CD4-positive, alpha-beta T cell treated with Interleukin-12 subunit alpha and Interleukin-12 subunit beta, for 1 hour (primary cell): ENCODE results near the gene ACSL1.
"Not testable (repeated sequence)": the region's sequence is repeated elsewhere in the genome, so short reads cannot be mapped to it uniquely, and the experiment has no call there.

Experiments
- DNase-seq: peaks from one replicate; pipeline ENCODE4 v3.0.0-alpha.2; 2020

The ACSL1 gene

GRCh38 chr4:184784628-184785257, 41.0 kb downstream of the ACSL1 start:
- DNase-seq: no peak

DNA sequence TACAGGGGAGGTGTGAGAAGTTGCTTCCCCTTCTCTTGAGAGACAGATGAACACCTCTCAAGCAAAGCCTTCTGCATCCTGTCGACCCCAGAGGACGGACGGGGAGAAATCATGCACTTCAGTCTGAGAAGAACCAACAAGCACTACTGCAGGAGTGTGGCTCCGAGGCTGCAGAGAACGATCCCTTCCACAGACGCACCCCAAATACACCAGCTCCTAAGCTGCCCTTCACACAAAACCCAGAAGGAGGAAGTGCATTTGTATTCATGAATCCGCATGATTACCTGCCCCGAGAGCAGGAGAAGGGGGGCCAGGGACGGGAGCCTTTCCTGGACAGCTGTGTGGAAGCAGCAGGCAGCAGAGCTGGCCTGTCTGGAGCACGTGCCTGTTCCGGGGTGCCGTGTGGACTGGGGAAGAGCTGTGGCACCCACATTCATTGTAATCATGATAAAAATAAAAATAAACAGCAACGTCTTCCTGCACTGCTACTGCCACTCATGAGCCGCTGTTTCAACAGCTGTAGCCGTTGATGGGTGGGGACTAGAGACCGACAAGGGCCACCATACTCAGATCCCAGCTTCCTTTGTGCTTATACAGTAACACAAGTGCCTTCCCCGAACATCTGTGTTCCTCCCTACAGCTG, 42.9 kb downstream of the ACSL1 start:
- no peak for DNase-seq

- not testable (repeated sequence) for DNase-seq
Observed at GRCh38 chr4:184779160-184779559, 46.6 kb downstream of the ACSL1 start.

GRCh38 chr4:184778325-184778724, 47.4 kb downstream of the ACSL1 start:
- no peak for DNase-seq

GRCh38 chr4:184776821-184777220, 48.9 kb downstream of the ACSL1 start:
- DNase-seq: no peak

DNA sequence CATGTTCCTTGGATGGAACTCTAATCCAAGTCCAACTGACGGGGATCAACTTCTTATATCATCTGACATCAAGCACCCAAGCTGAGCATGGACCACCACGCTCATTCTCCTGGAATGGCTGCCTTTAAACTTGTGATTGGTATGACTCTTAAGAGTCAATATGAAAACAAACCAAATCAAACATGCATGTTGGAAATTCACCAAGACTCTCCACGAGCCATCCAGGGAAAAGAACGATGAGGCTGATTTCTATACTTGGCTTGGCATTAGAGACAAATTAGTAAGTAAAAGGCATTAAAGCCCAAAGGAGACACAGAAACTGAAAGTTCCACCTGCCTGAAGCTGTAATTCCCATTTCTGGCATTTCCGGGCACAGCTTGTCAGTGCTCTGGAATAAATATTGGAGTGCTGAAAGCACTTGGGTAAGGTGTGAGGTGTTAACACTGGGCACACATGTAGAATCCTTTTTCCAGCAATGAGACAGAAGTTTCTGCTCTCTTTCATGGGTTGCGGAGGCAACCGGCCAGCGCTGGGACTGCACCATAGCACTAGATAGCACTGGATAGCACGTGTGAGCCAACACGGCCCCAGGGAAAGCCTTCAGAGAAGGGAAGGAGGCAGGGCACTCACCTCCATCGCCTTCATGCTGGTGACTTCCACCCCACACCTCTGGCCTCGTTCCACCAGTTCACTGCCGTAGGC, 49.8 kb downstream of the ACSL1 start:
- no peak for DNase-seq

GRCh38 chr4:184774152-184774551, 51.6 kb downstream of the ACSL1 start:
- DNase-seq: no peak

DNA sequence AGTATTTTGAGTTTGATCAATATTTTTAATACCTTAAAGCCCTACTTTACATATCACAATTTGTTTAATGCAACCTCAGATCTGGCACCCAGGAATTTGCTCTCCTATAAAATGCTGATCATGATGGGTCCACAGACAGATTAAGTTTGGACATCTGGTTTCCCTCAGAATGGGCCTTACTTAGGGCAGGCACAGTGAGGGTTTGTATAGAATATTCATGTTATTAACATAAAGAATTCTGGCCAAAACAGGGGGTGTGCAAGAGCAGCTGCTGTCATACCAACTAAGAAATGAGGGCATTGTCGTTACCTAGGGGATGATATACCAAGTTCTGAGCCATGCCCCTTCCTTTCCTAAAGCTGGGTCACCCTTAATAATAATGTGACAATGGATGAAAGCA, 54.4 kb downstream of the ACSL1 start:
- DNase-seq: no peak

DNA sequence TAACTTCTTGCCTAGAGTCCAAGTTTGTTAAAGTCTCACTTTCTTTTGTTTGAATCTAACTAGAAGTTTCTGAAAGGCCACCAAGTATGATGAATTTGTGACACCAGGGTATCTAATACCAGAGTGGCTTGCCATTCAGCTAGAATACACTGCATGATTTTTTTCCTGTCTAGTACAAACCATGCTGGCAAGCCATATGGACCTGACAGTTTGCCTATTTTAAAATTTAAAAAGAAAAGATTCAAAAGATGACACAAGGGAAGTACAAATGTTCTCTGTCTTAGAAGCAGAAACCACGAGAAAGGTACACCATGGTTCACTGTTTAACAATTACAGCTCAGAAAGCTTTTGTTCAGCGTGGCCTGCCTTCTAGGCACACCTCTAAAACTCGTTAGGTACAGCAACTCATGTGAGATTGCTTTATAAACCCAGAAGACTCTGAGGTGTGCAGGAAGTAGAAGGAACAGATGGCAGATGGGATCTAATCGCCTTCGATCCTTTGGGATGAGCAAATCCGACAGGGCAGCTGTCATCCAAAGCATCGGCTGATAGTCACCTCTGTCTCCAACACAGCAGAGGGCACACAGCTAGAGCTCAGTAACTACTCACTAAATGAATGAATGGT, 56.5 kb downstream of the ACSL1 start:
- DNase-seq: no peak

DNA sequence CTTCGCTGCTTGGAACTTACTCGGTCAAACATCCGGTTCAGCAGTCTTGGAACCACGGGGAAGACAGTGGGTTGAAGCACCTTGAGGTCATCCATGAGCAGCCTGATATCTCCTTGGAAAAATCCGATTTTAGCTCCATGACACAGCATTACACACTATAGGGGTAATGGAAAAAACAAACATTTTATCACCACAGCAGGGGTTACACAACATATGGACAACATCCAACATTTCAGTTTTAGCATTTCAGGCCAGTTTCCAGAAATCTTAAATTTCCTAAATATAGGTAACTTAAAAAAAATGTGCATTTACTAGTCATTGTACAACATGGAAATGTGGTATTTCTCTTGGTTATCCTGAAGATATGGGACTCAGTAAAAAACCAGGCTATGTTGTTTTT, 57.5 kb downstream of the ACSL1 start:
- no peak for DNase-seq

- no peak for DNase-seq
Observed at GRCh38 chr4:184766446-184766845, 59.3 kb downstream of the ACSL1 start.

GRCh38 chr4:184765473-184766340, 60.1 kb downstream of the ACSL1 start:
- no peak for DNase-seq

- no peak for DNase-seq
Observed at GRCh38 chr4:184764601-184765000, 61.2 kb downstream of the ACSL1 start.

DNA sequence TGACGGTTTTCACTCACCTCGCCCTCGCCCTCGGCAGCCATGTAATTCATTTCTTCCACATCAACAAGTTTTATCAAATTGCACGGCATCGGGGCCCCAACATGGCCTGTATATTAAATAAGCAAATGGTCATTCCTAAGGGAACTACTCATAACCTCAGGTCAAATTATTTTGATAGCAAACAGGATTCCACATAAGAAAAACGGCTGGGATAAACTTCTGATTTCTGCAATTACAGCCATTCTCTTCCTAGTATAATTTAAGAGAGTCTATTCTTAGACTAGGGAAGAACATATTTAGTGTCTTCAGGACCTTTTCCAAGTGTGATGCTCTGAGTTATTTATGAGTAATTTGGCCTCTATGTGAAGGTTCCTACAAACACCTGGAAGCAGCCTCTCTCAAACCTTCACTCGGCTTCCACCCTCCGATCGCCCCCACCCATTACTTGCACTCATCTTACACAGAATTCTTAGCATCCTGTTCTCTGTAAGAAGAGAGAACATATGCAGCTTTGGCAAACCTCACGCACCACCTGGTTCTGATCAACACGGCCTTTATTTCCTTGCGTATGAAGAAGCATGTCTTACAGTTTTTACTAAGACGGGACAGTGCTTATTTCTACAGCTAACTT, 62.5 kb downstream of the ACSL1 start:
- DNase-seq: no peak

DNA sequence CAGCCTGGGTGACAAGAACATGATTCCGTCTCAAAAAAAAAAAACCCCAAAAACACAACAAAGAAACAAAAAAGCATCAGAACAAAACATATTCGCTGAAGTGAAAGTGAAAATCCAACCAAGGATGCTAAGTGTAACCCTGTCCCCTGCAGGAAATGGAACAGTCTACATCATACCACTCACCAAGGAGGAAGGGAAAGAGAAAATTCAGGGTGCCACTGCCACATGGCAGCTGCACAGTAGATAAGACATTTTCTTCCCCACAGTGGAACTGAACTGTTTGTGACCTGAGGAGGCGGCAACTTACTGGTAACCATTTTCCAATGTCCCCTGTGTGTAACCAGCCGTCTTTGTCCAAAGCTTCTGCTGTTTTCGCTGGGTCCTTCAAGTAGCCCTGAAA, 63.7 kb downstream of the ACSL1 start:
- DNase-seq: peak; percentile 65

GRCh38 chr4:184760681-184761080, 65.1 kb downstream of the ACSL1 start:
- DNase-seq: no peak

GRCh38 chr4:184757810-184758209, 68.0 kb downstream of the ACSL1 start:
- no peak for DNase-seq

GRCh38 chr4:184756399-184756798, 69.4 kb downstream of the ACSL1 start:
- DNase-seq: no peak

DNA sequence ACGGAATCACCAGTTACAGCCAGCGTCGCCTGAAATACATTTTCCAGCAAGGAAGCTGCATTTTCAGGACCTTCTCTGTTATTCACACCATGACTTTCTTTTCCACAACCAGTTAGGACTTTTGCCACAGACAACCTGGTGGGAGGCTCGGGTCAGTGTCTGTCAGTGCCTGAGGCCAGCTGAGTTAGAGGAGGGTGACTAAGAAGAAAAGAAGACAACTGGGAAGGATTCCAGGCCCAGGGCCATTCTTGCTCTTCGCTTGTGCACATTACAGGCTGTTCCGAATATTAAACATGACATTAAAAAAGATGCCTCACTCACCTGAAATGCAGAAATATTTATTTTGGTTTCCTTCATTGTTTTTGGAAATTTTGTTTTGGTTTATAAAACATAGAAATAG, 70.5 kb downstream of the ACSL1 start:
- no peak for DNase-seq

DNA sequence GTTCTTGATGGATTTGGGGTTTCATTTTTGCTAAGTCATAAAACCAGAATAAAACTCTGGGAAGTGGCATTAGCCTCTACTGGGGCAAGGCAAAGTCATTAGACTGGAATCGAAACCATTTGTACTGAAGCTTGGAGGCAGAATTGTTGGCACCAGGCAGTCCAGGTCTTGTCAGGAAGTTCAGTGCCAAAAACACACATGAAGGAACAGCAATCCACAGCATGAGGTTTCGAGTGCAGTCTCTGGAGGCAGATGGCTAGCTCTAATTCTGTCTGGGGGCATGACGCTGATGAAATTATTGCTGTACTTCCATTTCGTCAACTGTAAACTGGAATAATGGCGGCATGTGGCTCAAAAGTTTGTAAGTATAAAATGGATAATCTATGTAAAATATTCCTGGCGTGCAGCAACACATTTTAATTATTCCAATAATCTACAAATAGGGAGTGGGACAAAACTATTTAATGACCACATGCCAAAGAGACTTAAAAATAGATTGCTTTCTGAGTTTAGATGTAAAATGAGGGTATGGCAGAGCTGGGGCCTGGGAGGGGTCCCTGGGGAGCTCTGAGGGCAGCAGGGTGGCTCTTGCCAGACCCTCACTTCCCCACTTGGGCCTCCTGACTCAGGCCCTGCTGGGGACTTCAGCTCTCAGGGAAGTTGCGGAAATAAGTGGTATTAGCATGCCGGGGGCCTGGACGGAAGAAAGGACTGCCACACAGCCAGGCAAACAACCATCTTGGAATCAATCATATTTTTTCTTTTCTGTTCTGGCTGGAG, 73.1 kb downstream of the ACSL1 start:
- DNase-seq: no peak

DNA sequence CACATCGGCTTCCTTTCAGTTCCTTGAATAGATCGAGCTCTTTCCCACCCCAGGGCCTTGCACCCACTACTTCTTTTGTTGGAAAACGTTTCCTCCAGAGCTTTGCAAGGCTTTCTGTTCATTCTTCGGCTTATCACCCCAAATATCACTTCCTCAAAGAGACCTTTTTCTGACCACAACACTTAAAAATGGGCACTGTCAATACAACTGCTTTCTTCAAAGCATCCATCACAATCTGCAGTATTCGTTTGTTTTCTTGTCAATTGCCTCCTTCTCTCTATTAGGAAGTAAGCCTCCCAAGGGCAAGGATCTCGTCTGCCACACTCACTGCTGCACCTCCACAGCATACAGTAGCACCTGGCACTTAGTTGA, 74.2 kb downstream of the ACSL1 start:
- DNase-seq: no peak
